GM21723 (cell line): ENCODE data around the gene PLEKHG3.

Experiments used
- ATAC-seq: cut with Tn5 transposase; IDR thresholded peaks from one replicate; pipeline ENCODE4 v1.9.1; 2021; ENCODE audit warnings: mild to moderate bottlenecking, moderate library complexity; ENCODE audit not compliant: unreplicated experiment

The PLEKHG3 gene

DNA sequence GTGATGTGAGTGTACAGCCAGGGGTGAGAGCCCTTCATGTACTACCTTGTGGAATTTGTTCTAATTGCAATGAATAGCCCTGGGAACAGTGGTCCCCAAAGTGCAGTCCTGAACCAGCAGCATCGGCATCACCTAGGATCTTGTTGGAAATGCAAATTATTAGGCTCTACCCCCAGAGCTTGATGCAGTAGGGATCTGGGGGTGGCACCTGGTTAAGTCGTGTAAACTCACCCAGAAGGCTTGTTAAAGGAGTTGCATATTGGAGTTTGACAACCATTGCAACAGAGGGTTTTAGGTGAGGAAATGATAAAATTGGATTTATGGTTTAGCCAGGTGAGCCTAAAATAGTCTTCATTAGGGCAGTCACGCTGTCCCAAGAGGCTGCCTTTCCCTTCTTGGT is 73.2 kb downstream of the PLEKHG3 start:
- no peak for ATAC-seq

GRCh38 chr14:64778104-64778754 is 74.0 kb downstream of the PLEKHG3 start:
- ATAC-seq, result no peak

DNA sequence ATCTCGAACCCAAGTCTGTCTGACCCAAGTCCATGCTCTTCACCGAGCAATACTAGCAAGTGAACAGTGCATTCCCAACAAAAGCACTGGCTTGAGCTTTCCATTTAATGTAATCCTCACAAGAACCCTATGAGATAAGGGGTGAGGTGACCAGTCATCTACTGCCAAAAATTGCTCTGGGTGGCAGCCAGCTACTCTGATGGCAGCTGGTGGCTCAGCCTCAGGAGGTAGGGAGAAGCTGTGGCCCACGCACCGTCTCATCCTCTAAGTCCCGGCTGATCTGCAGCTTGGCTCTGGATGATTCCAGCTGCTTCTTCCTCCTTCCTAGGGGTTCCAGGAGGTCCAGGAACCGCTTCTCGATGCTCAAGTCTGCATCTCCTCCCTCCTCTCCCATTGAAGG is 75.2 kb downstream of the PLEKHG3 start:
- no peak for ATAC-seq

DNA sequence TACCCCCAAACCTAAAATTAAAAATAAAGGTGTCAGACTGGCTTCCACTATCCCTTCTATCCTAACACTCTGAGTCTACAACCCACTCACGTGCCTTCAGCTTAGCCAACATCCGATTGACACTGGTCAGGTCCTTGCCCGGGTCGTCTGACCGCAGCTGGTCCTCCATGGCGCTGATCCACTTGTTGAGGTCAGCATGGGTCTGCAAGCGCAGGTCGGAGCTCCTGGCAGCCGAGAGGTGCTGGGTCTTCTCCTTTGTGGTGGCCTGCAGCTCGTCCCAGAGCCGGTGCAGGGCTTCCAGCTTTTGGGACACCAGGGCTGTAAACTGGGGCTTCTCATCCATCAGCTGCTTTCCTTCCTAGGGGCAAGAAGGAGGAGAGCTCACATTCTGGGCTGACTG is 78.0 kb downstream of the PLEKHG3 start:
- no peak for ATAC-seq

DNA sequence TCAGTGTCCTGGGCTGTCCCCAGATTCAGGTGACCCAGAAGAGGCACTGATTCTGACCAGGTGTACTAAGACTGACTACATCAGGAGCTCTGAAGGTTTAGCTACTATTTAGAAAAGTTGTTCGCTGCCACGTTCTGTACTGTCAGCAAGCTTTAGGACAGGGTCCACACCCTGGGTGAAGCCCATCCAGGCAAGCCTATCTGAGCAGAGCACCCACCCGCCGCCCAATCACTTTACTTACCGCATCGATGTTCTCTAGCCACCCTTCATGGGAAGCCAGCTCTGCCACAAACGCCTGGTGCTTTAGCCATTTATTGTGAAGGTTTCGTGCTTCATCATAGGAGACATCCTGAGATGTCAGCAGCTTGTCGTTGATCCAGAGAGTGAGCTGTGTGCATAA is 79.8 kb downstream of the PLEKHG3 start:
- ATAC-seq, result no peak

GRCh38 chr14:64786296-64787149 is 82.3 kb downstream of the PLEKHG3 start:
- no peak for ATAC-seq

GRCh38 chr14:64787619-64788018 is 83.4 kb downstream of the PLEKHG3 start:
- ATAC-seq, result no peak

GRCh38 chr14:64788706-64789105 is 84.5 kb downstream of the PLEKHG3 start:
- ATAC-seq, result no peak

- no peak for ATAC-seq
Observed at GRCh38 chr14:64789696-64790095, 85.5 kb downstream of the PLEKHG3 start.

- ATAC-seq, result no peak
Observed at GRCh38 chr14:64790478-64790877, 86.3 kb downstream of the PLEKHG3 start.

- ATAC-seq, result no peak
Observed at GRCh38 chr14:64792231-64792630, 88.0 kb downstream of the PLEKHG3 start.

- no peak for ATAC-seq
Observed at GRCh38 chr14:64792871-64793560, 88.8 kb downstream of the PLEKHG3 start.

DNA sequence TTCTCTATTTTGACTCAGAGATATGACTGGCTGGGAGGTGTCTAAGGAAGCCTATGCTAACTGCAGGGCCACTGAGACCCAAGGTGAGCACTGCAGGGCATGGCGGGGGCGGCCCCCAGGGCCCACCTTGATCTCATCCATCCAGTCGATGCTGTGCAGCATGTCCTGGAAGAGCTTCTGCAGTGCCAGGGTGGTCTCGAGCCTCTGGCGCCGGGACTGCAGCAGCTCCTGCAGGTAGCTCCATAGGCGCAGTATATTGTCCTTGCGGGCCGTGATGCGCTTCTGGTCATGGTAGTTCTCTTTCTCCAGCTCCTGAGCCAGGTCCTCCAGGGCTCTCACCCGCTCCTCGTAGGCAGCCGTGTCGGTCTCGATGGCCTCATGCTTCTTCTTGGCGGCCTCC is 91.0 kb downstream of the PLEKHG3 start:
- ATAC-seq, result no peak

DNA sequence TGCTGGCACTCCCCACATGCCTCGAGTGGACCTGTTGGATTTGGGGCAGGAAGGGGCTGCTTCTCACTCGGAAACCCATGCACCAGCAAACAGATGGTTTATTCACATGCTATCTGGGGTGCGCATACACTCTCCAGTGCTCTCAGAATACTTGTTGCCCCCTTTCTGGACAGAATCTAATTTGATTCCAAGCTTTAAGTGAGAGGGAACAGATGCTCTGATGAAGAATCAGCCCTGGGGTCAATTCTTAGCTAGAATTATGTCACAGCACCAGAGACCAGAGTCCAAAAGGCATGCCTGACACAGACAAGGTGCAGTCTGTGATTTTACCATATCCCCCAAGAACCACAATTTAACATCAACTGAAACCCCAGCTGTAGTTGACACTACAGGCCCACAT is 91.7 kb downstream of the PLEKHG3 start:
- ATAC-seq, result no peak

DNA sequence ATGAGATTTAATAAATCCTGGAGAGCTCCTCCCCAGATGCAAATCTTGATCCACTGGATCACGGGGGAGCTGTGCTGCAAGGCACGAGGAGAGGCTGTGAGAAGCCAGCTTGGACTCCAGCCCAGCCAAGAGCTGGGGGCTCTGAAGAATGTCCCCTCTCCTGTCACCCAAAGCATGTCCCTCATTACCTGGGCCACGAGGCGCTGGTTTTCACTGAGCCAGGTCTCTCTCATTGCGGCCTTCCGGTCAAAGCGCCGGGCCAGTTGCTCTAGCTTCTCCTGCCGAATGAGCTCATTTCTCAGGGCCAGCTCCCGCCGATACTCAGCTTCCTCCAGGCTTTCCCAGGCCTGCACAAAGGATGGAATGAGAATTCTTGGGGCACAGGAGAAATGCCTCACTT is 92.1 kb downstream of the PLEKHG3 start:
- no peak for ATAC-seq

- ATAC-seq, result no peak
Observed at GRCh38 chr14:64799555-64799954, 95.3 kb downstream of the PLEKHG3 start.
